HepG2 (cell line): ENCODE measurements around the gene YAP1. TPM values are rescaled to one million over a fixed set of nuclear protein-coding genes. Genes with fewer than 3 reads are reported as not detected.
A peak's percentile ranks its signal among the peaks of the same experiment; 100 is the strongest.

Experiments
- ATAC-seq: fragments of 200-7000 bp; cut with Tn5 transposase; 3 replicates; pipeline ENCODE4 v1.9.1; 2020; ENCODE audit warnings: mild to moderate bottlenecking, moderate library complexity
- BruUV-seq: library from RNA; stranded (reverse); fragments of 400-500 nt; replicated peaks from 2 replicates; lab custom pipeline; 2021; lab: Mats Ljungman, UMichigan
- CTCF ChIA-PET: fragments of 300-600 bp; formaldehyde crosslinking; extraction: SDS; loops from one replicate; lab custom pipeline; 2021; ENCODE audit warnings: low total read pairs, inconsistent platforms, low intra/inter-chr PET ratio; lab: Yijun Ruan, JAX
- POLR2A ChIA-PET: fragments of 350-600 bp; sonication (Branson Sonifier 250); formaldehyde crosslinking; loops from one replicate; lab custom pipeline; 2020; ENCODE audit warnings: antibody characterized with exemption, inconsistent platforms; lab: Yijun Ruan, JAX
- DNase-seq: peaks from one replicate; pipeline ENCODE4 v3.0.0-alpha.2; 2015; ENCODE audit warnings: low spot score
- FAIRE-seq: peaks from 3 replicates; lab custom pipeline; 2011; peaks lifted over from hg19 to GRCh38; lab: Jason Lieb, UNC
- H2AFZ ChIP-seq: one replicate; pipeline ENCODE4 v1.6.1; 2011; ENCODE audit warnings: low read length, inconsistent platforms
- H3K27ac ChIP-seq: fragments of 300-600 bp; 3 replicates; pipeline ENCODE4 v1.8.0; 2011; ENCODE audit warnings: mixed run types, mild to moderate bottlenecking, mixed read lengths, low read length, inconsistent platforms; ENCODE audit not compliant: insufficient read depth; ENCODE audit errors: extremely low read length
- H3K27me3 ChIP-seq, 2 experiments: fragments of 200-600 bp in 1 of 2; 2 replicates in 1 of 2; 3 replicates in 1 of 2; pipeline versions ENCODE4 v1.6.0 to v1.8.0; 2011; ENCODE audit warnings: low read length in 2 of 2, mild to moderate bottlenecking in 2 of 2, moderate library complexity in 2 of 2, inconsistent platforms in 1 of 2; ENCODE audit not compliant: insufficient read depth in 2 of 2, control insufficient read depth in 1 of 2
- H3K36me3 ChIP-seq, 2 experiments: fragments of 200-600 bp in 1 of 2; replicated peaks in 1 of 2; 2 replicates in 1 of 2; 3 replicates in 1 of 2; pipeline versions ENCODE4 v1.5.1 to v1.8.0; 2011; ENCODE audit warnings: low read length in 2 of 2, inconsistent platforms in 1 of 2; ENCODE audit not compliant: insufficient read depth in 2 of 2, control insufficient read depth in 1 of 2
- H3K4me1 ChIP-seq: 2 replicates; pipeline ENCODE4 v1.5.1; 2012; ENCODE audit warnings: low read length, inconsistent platforms; ENCODE audit not compliant: insufficient read depth
- H3K4me2 ChIP-seq: 2 replicates; pipeline ENCODE4 v1.6.0; 2011; ENCODE audit warnings: low read depth, low read length, inconsistent platforms
- H3K4me3 ChIP-seq, 3 experiments: fragments of 200-600 bp in 1 of 3; sonication (generic), shearing (Covaris generic) in 1 of 3; replicated peaks in 1 of 3; 2 replicates each; pipeline ENCODE4 v1.5.1; 2011 to 2016; ENCODE audit warnings: low read length in 3 of 3, inconsistent platforms in 2 of 3, low read depth in 2 of 3, mild to moderate bottlenecking in 2 of 3, control low read depth in 1 of 3, mixed read lengths in 1 of 3; ENCODE audit not compliant: insufficient read depth in 1 of 3
- H3K79me2 ChIP-seq: one replicate; pipeline ENCODE4 v1.6.1; 2011; ENCODE audit warnings: low read length, inconsistent platforms; ENCODE audit not compliant: insufficient read depth
- H3K9ac ChIP-seq: 2 replicates; pipeline ENCODE4 v1.6.0; 2011; ENCODE audit warnings: mild to moderate bottlenecking, low read depth, low read length, inconsistent platforms; ENCODE audit not compliant: insufficient read depth
- H3K9me3 ChIP-seq: 2 replicates; pipeline ENCODE4 v1.5.1; 2012; ENCODE audit warnings: mild to moderate bottlenecking, low read length
- H4K20me1 ChIP-seq: 2 replicates; pipeline ENCODE4 v1.6.0; 2011; ENCODE audit warnings: inconsistent platforms, mild to moderate bottlenecking, low read length, moderate library complexity; ENCODE audit not compliant: insufficient read depth
- AKAP8 ChIP-seq: sonication (generic); formaldehyde crosslinking; IDR thresholded peaks from 2 replicates; pipeline ENCODE4 v1.5.1; 2020; ENCODE audit warnings: mild to moderate bottlenecking, missing genetic modification reagents
- ARNT ChIP-seq: fragments of 450-650 bp; IDR thresholded peaks from 2 replicates; pipeline ENCODE4 v1.6.1; 2017
- CEBPZ ChIP-seq: IDR thresholded peaks from 2 replicates; pipeline ENCODE4 v1.6.1; 2012; ENCODE audit warnings: low read length, improper control_type of control experiment
- GTF2F1 ChIP-seq: fragments of 150-350 bp; IDR thresholded peaks from 2 replicates; pipeline ENCODE4 v1.6.1; 2014; ENCODE audit warnings: low read length
- PHF20 ChIP-seq: sonication (generic); formaldehyde crosslinking; IDR thresholded peaks from 2 replicates; pipeline ENCODE4 v1.5.0; 2020; ENCODE audit warnings: mild to moderate bottlenecking, missing genetic modification reagents
- TSC22D2 ChIP-seq: sonication (generic); formaldehyde crosslinking; IDR thresholded peaks from 2 replicates; pipeline ENCODE4 v1.5.1; 2020; ENCODE audit warnings: missing genetic modification reagents, mild to moderate bottlenecking, borderline replicate concordance
- ZFP41 ChIP-seq: sonication (generic); formaldehyde crosslinking; IDR thresholded peaks from 2 replicates; pipeline ENCODE4 v1.4.0; 2020; ENCODE audit warnings: mild to moderate bottlenecking, missing genetic modification reagents, borderline replicate concordance
- ZMYM2 ChIP-seq: sonication (generic); formaldehyde crosslinking; IDR thresholded peaks from 2 replicates; pipeline ENCODE4 v1.8.0; 2022; ENCODE audit warnings: mild to moderate bottlenecking, missing genetic modification reagents
- ZNF446 ChIP-seq: sonication (generic); formaldehyde crosslinking; IDR thresholded peaks from 2 replicates; pipeline ENCODE4 v1.5.0; 2020; ENCODE audit warnings: mild to moderate bottlenecking, missing genetic modification reagents
- ZNF512B ChIP-seq: sonication (generic); formaldehyde crosslinking; IDR thresholded peaks from 2 replicates; pipeline ENCODE4 v1.5.1; 2020; ENCODE audit warnings: missing genetic modification reagents, mild to moderate bottlenecking, borderline replicate concordance
- WGBS: methylation state at CpG from one replicate; pipeline ENCODE4 v1.1.6; 2017; ENCODE audit warnings: low lambda C conversion rate; 5-methylcytosine and 5-hydroxymethylcytosine counted together
- in situ Hi-C: cut with HindIII; loops from 2 replicates; pipeline ENCODE4 v1.10.0; 2017; ENCODE audit warnings: low pct_unique_long_range_greater_than_20kb; ENCODE audit not compliant: extremely low pct_ligation_motif_present
- intact Hi-C: fragments of 100-400 bp; cut with micrococcal nuclease; formaldehyde crosslinking; loops from one replicate; pipeline ENCODE4 v1.10.0; 2022; ENCODE audit not compliant: unreplicated experiment
- polyA plus RNA-seq, 8 experiments: library from polyadenylated mRNA; depleted of rRNA in 3 of 8; stranded (reverse) in 7 of 8; unstranded in 1 of 8; fragments of >200 nt; fragmentation: Illumina TruSeq in 4 of 8; extraction: Trizol in 4 of 8; gene quantifications; 2 replicates each; pipeline versions ENCODE4 v1.2.1 to v1.2.3, GENCODE V29; 2011 to 2016; ENCODE audit warnings: low read depth in 4 of 8, missing spikeins in 1 of 8, mixed read lengths in 1 of 8; ENCODE audit not compliant: insufficient read depth in 1 of 8
- total RNA-seq, 5 experiments: library from RNA; depleted of rRNA; stranded (reverse); fragments of >200 nt; fragmentation: Illumina TruSeq; extraction: Trizol; gene quantifications; 2 replicates each; pipeline ENCODE4 v1.2.3, GENCODE V29; 2016; ENCODE audit warnings: low read depth in 1 of 5

The YAP1 gene
- total and polyA plus RNA-seq, 2 of the 13 experiments (the other 11 are each of a cell fraction or from before 2014, with no cell fraction given): 59.5 to 91.0 TPM

GRCh38 chr11:102230186-102230585 lies 119.9 kb downstream of the YAP1 start:
- no peak overlapping the region for H2AFZ ChIP-seq
- ChIA-PET CTCF (no interaction called here), POLR2A (no interaction called here)
- no peaks in the 10 kb centered on the region for H3K9me3 ChIP-seq
- no TSS peak for BruUV-seq
- H3K27me3 ChIP-seq: no peaks in the 10 kb centered on the region
- ATAC-seq: no peak
- peak overlapping the region; percentile 52 for H3K27ac ChIP-seq
- TF ChIP-seq PHF20: no peak
- TF ChIP-seq, all 625 proteins: peak for 0
- Histone ChIP-seq H3K79me2 (no peaks in the 10 kb centered on the region), H3K9ac (no peak overlapping the region), H3K4me2 (no peak overlapping the region), H3K36me3 (peaks cover 18 to 49% of the 10 kb centered on the region in 2 experiments), H3K4me3 (no peak overlapping the region), H3K4me1 (peaks cover 50% of the 10 kb centered on the region), H4K20me1 (no peaks in the 10 kb centered on the region)
- intact Hi-C loops: no loop called here
- FAIRE-seq (no peak), DNase-seq (no peak)
- in situ Hi-C loops: no loop called here

- intact Hi-C loops: no loop called here
- H3K9me3 ChIP-seq: no peaks in the 10 kb centered on the region
- ChIA-PET POLR2A (no interaction called here), CTCF (no interaction called here)
- H3K4me1 ChIP-seq: peaks cover 43% of the 10 kb centered on the region
- no peak overlapping the region for H3K4me2 ChIP-seq
- no peak overlapping the region for H3K27ac ChIP-seq
- H3K9ac ChIP-seq: no peak overlapping the region
- 95% methylated on average over 4 of the region's 4 CpGs for WGBS
- H3K79me2 ChIP-seq: no peaks in the 10 kb centered on the region
- no peaks in the 10 kb centered on the region for H3K27me3 ChIP-seq
- DNase-seq (no peak), FAIRE-seq (no peak), ATAC-seq (no peak)
- H4K20me1 ChIP-seq: no peaks in the 10 kb centered on the region
- no TSS peak for BruUV-seq
- no peak overlapping the region for H2AFZ ChIP-seq
- in situ Hi-C loops: no loop called here
- H3K36me3 ChIP-seq: peaks cover 16 to 44% of the 10 kb centered on the region in 2 experiments
- no peak overlapping the region for H3K4me3 ChIP-seq
- TF ChIP-seq ARNT (no peak), CEBPZ (no peak), TSC22D2 (CRISPR knock-in tag) (no peak), ZMYM2 (CRISPR knock-in tag) (no peak), ZNF446 (CRISPR knock-in tag) (no peak), GTF2F1 (no peak), ZFP41 (CRISPR knock-in tag) (no peak), AKAP8 (CRISPR knock-in tag) (no peak), ZNF512B (CRISPR knock-in tag) (no peak)
Measured at GRCh38 chr11:102230911-102231310, 120.7 kb downstream of the YAP1 start.
